GM23338 (cell line): ENCODE measurements around the gene MYT1.
"Not testable (repeated sequence)": the region's sequence is repeated elsewhere in the genome, so short reads cannot be mapped to it uniquely, and the experiment has no call there.

Source experiments
- CREB1 ChIP-seq: fragments of 250-450 bp; sonication (Bioruptor Pico); IDR thresholded peaks from 2 replicates; pipeline ENCODE4 v1.5.0; 2020; ENCODE audit warnings: low read depth, mild to moderate bottlenecking, moderate library complexity
- EZH2 ChIP-seq: fragments of 200-600 bp; sonication (generic); IDR thresholded peaks from one replicate; pipeline ENCODE4 v1.8.0; 2017; ENCODE audit warnings: antibody characterized with exemption, mild to moderate bottlenecking, low read depth; ENCODE audit not compliant: unreplicated experiment
- POLR2AphosphoS5 ChIP-seq: IDR thresholded peaks from 2 replicates; pipeline ENCODE4 v1.6.1; 2016; ENCODE audit warnings: antibody characterized with exemption, low read depth
- TF ChIP-seq, protein P1 (sequence below), 2 experiments: fragments of 200-600 bp in 1 of 2; sonication (generic) in 1 of 2; conservative IDR thresholded peaks; 2 replicates each; pipeline versions ENCODE4 v1.5.1 to v1.6.1; 2016 to 2017; ENCODE audit warnings: antibody characterized with exemption in 2 of 2, low read depth in 2 of 2, mild to moderate bottlenecking in 2 of 2, moderate library complexity in 1 of 2

DNA sequence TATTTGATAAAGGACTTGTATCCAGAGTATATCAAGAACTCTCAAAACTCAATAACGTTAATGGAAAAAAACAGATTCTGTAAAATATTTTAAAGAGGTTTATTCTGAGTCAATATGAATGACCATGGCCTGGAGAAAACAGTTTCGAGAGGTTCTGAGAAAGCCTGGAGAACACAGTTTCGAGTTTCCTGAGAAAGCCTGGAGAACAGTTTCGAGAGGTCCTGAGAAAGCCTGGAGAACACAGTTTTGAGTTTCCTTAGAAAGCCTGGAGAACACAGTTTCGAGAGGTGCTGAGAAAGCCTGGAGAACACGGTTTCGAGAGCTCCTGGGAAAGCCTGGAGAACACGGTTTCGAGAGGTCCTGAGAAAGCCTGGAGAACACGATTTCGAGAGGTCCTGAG is 41.3 kb upstream of the MYT1 start:
- TF ChIP-seq, protein P1, sequence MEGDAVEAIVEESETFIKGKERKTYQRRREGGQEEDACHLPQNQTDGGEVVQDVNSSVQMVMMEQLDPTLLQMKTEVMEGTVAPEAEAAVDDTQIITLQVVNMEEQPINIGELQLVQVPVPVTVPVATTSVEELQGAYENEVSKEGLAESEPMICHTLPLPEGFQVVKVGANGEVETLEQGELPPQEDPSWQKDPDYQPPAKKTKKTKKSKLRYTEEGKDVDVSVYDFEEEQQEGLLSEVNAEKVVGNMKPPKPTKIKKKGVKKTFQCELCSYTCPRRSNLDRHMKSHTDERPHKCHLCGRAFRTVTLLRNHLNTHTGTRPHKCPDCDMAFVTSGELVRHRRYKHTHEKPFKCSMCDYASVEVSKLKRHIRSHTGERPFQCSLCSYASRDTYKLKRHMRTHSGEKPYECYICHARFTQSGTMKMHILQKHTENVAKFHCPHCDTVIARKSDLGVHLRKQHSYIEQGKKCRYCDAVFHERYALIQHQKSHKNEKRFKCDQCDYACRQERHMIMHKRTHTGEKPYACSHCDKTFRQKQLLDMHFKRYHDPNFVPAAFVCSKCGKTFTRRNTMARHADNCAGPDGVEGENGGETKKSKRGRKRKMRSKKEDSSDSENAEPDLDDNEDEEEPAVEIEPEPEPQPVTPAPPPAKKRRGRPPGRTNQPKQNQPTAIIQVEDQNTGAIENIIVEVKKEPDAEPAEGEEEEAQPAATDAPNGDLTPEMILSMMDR (conservative IDR thresholded peaks at IDR 0.05; ENCODE audit: low read depth in 2 of 2) = not testable (repeated sequence)
- TF ChIP-seq POLR2AphosphoS5; EZH2; CREB1 (CRISPR knock-in tag): not testable (repeated sequence)
